ENCODE results near the gene INPPL1. TPM values are rescaled to one million over a fixed set of nuclear protein-coding genes. Genes with fewer than 3 reads are reported as not detected.

The INPPL1 gene
- total RNA-seq, 1 experiment from 2014 or later = 214 TPM

GRCh38 chr11:72274435-72274834 lies 49.9 kb downstream of the INPPL1 start:
- Histone ChIP-seq H3K79me2 (ENCODE audit: insufficient read depth, low read length) (no peaks in the 10 kb centered on the region), H3K14ac (ENCODE audit: insufficient read depth, low read length) (no peak overlapping the region), H3K4me1 (ENCODE audit: insufficient read depth, low read length) (no peaks in the 10 kb centered on the region), H4K91ac (ENCODE audit: insufficient read length, low read depth, low read length) (no peak overlapping the region), H2AFZ (ENCODE audit: low read length) (no peak overlapping the region), H4K8ac (replicated peaks; ENCODE audit: insufficient read length, low read depth, low read length) (no peak overlapping the region), H2BK5ac (ENCODE audit: insufficient read length, low read length) (no peak overlapping the region), H3K27ac (ENCODE audit: insufficient read length, low read depth, low read length) (no peak overlapping the region), H3K23me2 (ENCODE audit: insufficient read length, low read depth, low read length, poor library complexity, severe bottlenecking) (no peaks in the 10 kb centered on the region), H2BK120ac (ENCODE audit: low read depth, low read length, poor library complexity, severe bottlenecking) (no peak overlapping the region), H3K18ac (ENCODE audit: insufficient read length, low read depth, low read length) (no peak overlapping the region), H3K27me3 (ENCODE audit: insufficient read depth, low read length) (no peaks in the 10 kb centered on the region), H3T11ph (ENCODE audit: low read length) (no peak overlapping the region), H3K9ac (ENCODE audit: extremely low read depth, insufficient read length, low read length) (no peak overlapping the region), H3K23ac (ENCODE audit: insufficient read length, low read depth, low read length) (no peak overlapping the region), H3K56ac (ENCODE audit: insufficient read length, low read depth, low read length) (no peak overlapping the region), H2AK5ac (ENCODE audit: insufficient read length, low read length) (no peak overlapping the region), H3K4ac (ENCODE audit: low read depth, low read length) (no peak overlapping the region), H3K4me2 (ENCODE audit: insufficient read depth, insufficient read length, low read length) (no peak overlapping the region), H3K9me3 (ENCODE audit: control insufficient read depth, low read depth, low read length) (no peaks in the 10 kb centered on the region), H2BK20ac (ENCODE audit: low read depth, low read length, poor library complexity, severe bottlenecking) (no peak overlapping the region), H4K20me1 (ENCODE audit: control insufficient read depth, insufficient read depth, insufficient read length) (no peaks in the 10 kb centered on the region), H2BK15ac (ENCODE audit: low read depth, low read length) (no peak overlapping the region), H2BK12ac (ENCODE audit: insufficient read length, low read depth, low read length) (no peak overlapping the region), H3K79me1 (ENCODE audit: insufficient read depth, low read depth, low read length, poor library complexity, severe bottlenecking) (no peaks in the 10 kb centered on the region), H4K5ac (ENCODE audit: insufficient read length, low read depth, low read length) (no peak overlapping the region)
- no peaks in the 10 kb centered on the region for H3K9me3 Mint-ChIP-seq
- WGBS (ENCODE audit: extremely low coverage, insufficient read length, low lambda C conversion rate) = no CpG with 5 or more reads among the region's 6 CpGs
- no peak for DNase-seq
- H3K36me3 Mint-ChIP-seq (ENCODE audit: insufficient read depth in 1 of 3, low read depth in 3 of 3) = no peaks in the 10 kb centered on the region
- H3K27me3 Mint-ChIP-seq (ENCODE audit: low read depth) = peaks cover 9% of the 10 kb centered on the region
- no peak for TF ChIP-seq CTCF (conservative IDR thresholded peaks at IDR 0.05)
- H3K4me3 Mint-ChIP-seq = no peak overlapping the region
- no peaks in the 10 kb centered on the region for H3K4me1 Mint-ChIP-seq
- H3K27ac Mint-ChIP-seq = no peak overlapping the region
